IPS DF 6.9 (cell line): ENCODE measurements around the gene C18orf63.

ENCODE experiments used
- DNase-seq: peaks from one replicate; pipeline ENCODE4 v3.0.0-alpha.2; 2013; ENCODE audit warnings: low read depth, low spot score
- H3K27ac ChIP-seq: one replicate; pipeline ENCODE4 v1.5.1; 2013; ENCODE audit warnings: low read length, control low read depth
- H3K27me3 ChIP-seq: 2 replicates; pipeline ENCODE4 v1.6.1; 2013; ENCODE audit warnings: mild to moderate bottlenecking, low read length; ENCODE audit not compliant: control insufficient read depth, insufficient read depth
- H3K36me3 ChIP-seq: 2 replicates; pipeline ENCODE4 v1.6.1; 2013; ENCODE audit warnings: low read length; ENCODE audit not compliant: control insufficient read depth, insufficient read depth
- H3K4me1 ChIP-seq: 2 replicates; pipeline ENCODE4 v1.6.1; 2013; ENCODE audit warnings: low read length; ENCODE audit not compliant: control insufficient read depth, insufficient read depth
- H3K4me3 ChIP-seq: 2 replicates; pipeline ENCODE4 v1.5.1; 2013; ENCODE audit warnings: mild to moderate bottlenecking, low read length
- H3K9me3 ChIP-seq: 2 replicates; pipeline ENCODE4 v1.6.1; 2013; ENCODE audit warnings: low read length, inconsistent platforms; ENCODE audit not compliant: control insufficient read depth, insufficient read depth
- WGBS: extraction: QIAGEN DNeasy Blood & Tissue Kit; methylation state at CpG from one replicate; pipeline ENCODE4 v1.1.7; 2013; ENCODE audit warnings: mixed read lengths, missing lambda C conversion rate; ENCODE audit not compliant: insufficient read length, insufficient coverage; 5-methylcytosine and 5-hydroxymethylcytosine counted together

The C18orf63 gene

GRCh38 chr18:74342416-74343043 is 26.9 kb downstream of the C18orf63 start:
- no CpG with 5 or more reads among the region's 4 CpGs for whole genome bisulfite sequencing
- H3K4me1 ChIP-seq: no peaks in the 10 kb centered on the region
- H3K27ac ChIP-seq: no peak overlapping the region
- DNase-seq: no peak
- H3K4me3 ChIP-seq: no peak overlapping the region
- no peaks in the 10 kb centered on the region for H3K27me3 ChIP-seq
- H3K9me3 ChIP-seq: no peaks in the 10 kb centered on the region
- no peaks in the 10 kb centered on the region for H3K36me3 ChIP-seq

DNA sequence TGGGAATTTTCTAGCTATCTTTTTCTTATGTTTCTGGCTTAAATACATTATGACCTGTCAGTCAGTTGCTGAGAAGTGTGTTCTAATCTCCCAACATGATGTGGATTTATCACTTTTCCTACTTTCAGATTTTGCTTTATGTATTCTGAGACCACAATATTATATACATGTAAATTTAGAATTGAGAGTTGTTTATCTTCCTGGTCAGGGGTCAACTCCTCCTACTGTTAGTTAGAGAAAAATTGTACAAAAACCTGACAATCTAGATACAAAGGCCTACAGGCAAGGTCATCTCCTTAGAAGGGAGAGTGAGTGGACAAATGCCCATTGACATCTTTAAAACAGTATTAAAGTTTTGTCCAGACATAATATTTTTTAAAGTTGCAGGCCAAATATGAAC is 30.6 kb downstream of the C18orf63 start:
- H3K27ac ChIP-seq: no peak overlapping the region
- H3K4me3 ChIP-seq: no peak overlapping the region
- no peaks in the 10 kb centered on the region for H3K36me3 ChIP-seq
- H3K4me1 ChIP-seq: no peaks in the 10 kb centered on the region
- H3K27me3 ChIP-seq: no peaks in the 10 kb centered on the region
- no peak for DNase-seq
- H3K9me3 ChIP-seq: no peaks in the 10 kb centered on the region

DNA sequence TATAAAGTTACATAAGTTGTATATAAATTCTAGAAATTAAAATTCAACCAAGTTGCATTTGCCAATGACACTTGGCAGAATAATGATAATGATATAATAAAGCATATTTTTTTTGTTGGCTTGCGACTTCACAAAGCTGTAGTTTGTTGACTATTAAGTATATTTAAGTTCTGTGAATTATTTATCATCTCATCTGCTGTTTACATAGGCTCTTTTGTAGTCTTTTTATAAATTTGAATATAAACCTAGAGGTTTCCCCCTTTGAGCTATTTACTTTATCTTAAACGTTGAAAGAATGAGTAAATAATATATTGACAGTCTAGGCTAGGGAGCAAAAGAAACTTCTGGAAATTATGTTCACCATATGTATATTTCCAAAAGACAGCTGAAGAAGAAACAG is 32.9 kb downstream of the C18orf63 start:
- no peaks in the 10 kb centered on the region for H3K4me1 ChIP-seq
- DNase-seq: no peak
- H3K36me3 ChIP-seq: no peaks in the 10 kb centered on the region
- no peaks in the 10 kb centered on the region for H3K27me3 ChIP-seq
- WGBS: no CpG with 5 or more reads among the region's 2 CpGs
- H3K27ac ChIP-seq: no peak overlapping the region
- H3K9me3 ChIP-seq: no peaks in the 10 kb centered on the region
- no peak overlapping the region for H3K4me3 ChIP-seq

GRCh38 chr18:74351354-74351753 is 35.7 kb downstream of the C18orf63 start:
- no peak for DNase-seq

DNA sequence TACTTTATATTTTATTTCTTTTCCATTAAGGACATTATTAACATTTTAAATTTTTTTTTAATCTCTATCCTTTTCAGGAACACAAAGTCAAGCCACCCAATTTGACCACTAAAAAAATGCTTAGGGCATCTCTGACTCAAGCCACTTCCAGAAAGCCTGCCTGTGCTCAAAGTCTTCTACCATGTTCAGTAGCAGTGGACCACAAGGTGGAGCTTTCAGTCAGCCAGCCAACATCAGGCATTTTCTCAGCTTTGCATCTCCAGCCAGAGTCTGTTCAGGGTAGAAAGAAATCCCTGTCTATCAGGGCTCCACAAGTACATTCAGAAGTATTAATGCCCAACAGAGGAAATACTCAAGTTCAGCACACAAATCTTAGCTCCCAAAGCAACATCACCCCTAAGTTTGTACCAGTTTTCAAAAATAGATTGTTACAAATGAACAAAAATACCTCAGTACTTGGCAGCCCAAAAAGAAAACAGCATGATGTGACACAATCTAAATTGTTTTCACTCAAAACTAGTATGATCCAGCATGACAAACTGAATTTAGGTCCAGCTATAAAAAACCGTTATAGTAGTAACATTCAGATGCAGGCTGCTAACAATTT is 37.6 kb downstream of the C18orf63 start:
- no peak overlapping the region for H3K4me3 ChIP-seq
- H3K27me3 ChIP-seq: no peaks in the 10 kb centered on the region
- H3K4me1 ChIP-seq: no peaks in the 10 kb centered on the region
- no peak overlapping the region for H3K27ac ChIP-seq
- H3K9me3 ChIP-seq: no peaks in the 10 kb centered on the region
- no CpG with 5 or more reads among the region's 1 CpG for WGBS
- H3K36me3 ChIP-seq: no peaks in the 10 kb centered on the region
- DNase-seq: no peak

More at GRCh38 chr18:74351354-74351753, 35.7 kb downstream of the C18orf63 start:
- H3K4me1 ChIP-seq: no peaks in the 10 kb centered on the region
- H3K27ac ChIP-seq: no peak overlapping the region
- H3K9me3 ChIP-seq: no peaks in the 10 kb centered on the region
- H3K27me3 ChIP-seq: no peaks in the 10 kb centered on the region
- H3K36me3 ChIP-seq: no peaks in the 10 kb centered on the region
- WGBS: no CpG with 5 or more reads among the region's 1 CpG
- H3K4me3 ChIP-seq: no peak overlapping the region

DNA sequence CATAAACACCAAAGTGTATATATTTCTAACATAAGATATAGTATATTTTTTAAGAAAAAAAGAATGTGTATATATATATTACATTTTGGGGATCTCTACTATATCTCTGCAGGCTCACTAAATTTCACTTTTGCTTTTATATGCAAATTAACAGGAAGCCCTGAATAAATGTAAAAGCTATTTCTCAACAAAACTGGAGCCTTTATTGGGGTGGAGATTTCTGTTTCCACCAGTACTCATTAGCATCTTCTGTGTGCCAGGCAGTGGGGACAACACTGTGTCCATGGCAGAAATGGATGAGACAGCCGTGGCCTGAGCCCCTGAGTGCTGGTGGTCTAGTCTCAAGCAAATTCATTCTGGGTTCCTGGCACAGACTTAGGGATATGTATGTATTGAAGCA is 41.3 kb downstream of the C18orf63 start:
- H3K27me3 ChIP-seq: no peaks in the 10 kb centered on the region
- H3K4me3 ChIP-seq: no peak overlapping the region
- no CpG with 5 or more reads among the region's 1 CpG for WGBS
- no peaks in the 10 kb centered on the region for H3K9me3 ChIP-seq
- H3K4me1 ChIP-seq: no peaks in the 10 kb centered on the region
- H3K27ac ChIP-seq: no peak overlapping the region
- no peaks in the 10 kb centered on the region for H3K36me3 ChIP-seq
- no peak for DNase-seq

- Histone ChIP-seq H3K36me3 (no peaks in the 10 kb centered on the region), H3K9me3 (no peaks in the 10 kb centered on the region), H3K4me3 (no peak overlapping the region), H3K27ac (no peak overlapping the region), H3K4me1 (no peaks in the 10 kb centered on the region), H3K27me3 (no peaks in the 10 kb centered on the region)
- DNase-seq: no peak
- no CpG with 5 or more reads among the region's 22 CpGs for WGBS
Observed at GRCh38 chr18:74360852-74361655, 45.4 kb downstream of the C18orf63 start.

GRCh38 chr18:74367905-74368304 is 52.3 kb downstream of the C18orf63 start:
- no peaks in the 10 kb centered on the region for H3K36me3 ChIP-seq
- H3K9me3 ChIP-seq: no peaks in the 10 kb centered on the region
- H3K27ac ChIP-seq: no peak overlapping the region
- H3K27me3 ChIP-seq: no peaks in the 10 kb centered on the region
- WGBS: no CpG with 5 or more reads among the region's 10 CpGs
- no peak for DNase-seq
- no peak overlapping the region for H3K4me3 ChIP-seq
- no peaks in the 10 kb centered on the region; the same call in 1 of the 2 replicates for H3K4me1 ChIP-seq

DNA sequence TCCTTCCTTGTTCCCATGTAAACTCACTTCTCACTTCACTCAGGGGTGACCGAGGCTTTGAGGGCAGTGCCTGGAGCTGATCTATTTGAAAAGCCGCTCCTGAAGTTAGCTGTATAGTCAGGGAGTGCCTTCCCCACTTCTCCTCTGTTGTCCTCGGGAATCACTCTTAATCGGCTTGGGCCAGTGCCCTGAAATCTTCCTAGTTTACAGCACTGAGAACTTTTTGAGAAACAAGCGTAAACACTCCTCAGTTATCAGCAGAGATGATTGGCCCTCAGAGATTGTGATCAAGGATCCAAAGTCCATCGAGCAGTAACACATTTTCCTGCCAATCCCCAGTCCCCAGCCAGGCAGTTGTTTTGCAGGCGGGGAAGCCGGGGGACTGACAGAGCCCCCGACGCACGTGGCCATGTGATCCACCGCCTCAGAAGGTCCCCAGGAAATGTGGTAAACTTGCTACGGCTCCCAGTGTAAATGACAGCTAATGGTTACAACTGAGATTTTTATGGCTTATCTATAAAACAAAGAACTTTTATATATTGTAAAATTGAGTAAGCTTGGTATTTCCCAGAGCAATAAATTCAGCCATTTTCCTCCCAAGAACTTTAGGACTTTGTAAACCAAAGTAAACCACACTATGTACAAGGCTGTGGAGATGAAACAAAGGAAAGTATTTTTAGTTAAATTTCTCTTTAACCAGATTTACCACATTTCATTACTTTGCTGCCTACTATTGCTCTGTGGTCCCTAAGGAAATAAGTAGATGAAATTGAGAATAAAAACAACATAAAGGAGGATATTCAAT is 53.5 kb downstream of the C18orf63 start:
- H3K36me3 ChIP-seq: no peaks in the 10 kb centered on the region
- H3K9me3 ChIP-seq: no peaks in the 10 kb centered on the region
- no CpG with 5 or more reads among the region's 13 CpGs for WGBS
- H3K27ac ChIP-seq: no peak overlapping the region
- H3K27me3 ChIP-seq: no peaks in the 10 kb centered on the region
- no peak overlapping the region for H3K4me3 ChIP-seq
- no peaks in the 10 kb centered on the region; the same call in 1 of the 2 replicates for H3K4me1 ChIP-seq
- no peak for DNase-seq

DNA sequence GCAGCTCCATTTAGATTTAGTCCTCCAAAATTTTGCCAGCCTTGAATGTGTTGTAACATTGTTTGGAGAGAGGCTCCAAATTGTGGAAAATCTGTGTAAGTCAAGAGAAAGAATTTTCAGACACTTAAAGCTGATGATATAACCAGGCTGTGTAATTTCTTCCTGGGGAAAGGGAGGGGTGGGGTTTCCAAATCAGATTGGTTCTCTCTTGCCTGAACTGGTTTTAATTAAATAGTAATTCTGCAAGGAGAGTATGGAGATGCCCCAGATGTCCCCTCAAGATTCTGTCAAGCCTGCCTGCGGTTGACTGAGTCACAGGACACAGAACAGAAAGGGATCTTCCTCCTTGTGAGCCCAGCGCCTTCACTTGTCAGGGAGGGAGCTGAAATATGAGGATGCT is 54.5 kb downstream of the C18orf63 start:
- Histone ChIP-seq H3K4me1 (no peaks in the 10 kb centered on the region; the same call in 1 of the 2 replicates), H3K27me3 (no peaks in the 10 kb centered on the region), H3K4me3 (no peak overlapping the region), H3K9me3 (no peaks in the 10 kb centered on the region), H3K36me3 (no peaks in the 10 kb centered on the region), H3K27ac (no peak overlapping the region)
- no CpG with 5 or more reads among the region's 2 CpGs for WGBS
- no peak for DNase-seq
